GM12878 (cell line): Measurements from ENCODE around the gene PTPN22. TPM values are rescaled to one million over a fixed set of nuclear protein-coding genes. Genes with fewer than 3 reads are reported as not detected.
A peak's percentile ranks its signal among the peaks of the same experiment; 100 is the strongest.

Experiments used
- ATAC-seq: fragments of 200-7000 bp; cut with Tn5 transposase; 3 replicates; pipeline ENCODE4 v1.9.1; 2020; ENCODE audit warnings: mild to moderate bottlenecking, moderate library complexity
- BruUV-seq: library from RNA; stranded (reverse); fragments of 400-500 nt; replicated peaks from 2 replicates; lab custom pipeline; 2021; lab: Mats Ljungman, UMichigan
- CTCF ChIA-PET: fragments of 300-600 bp; sonication (Branson Sonifier 250); formaldehyde crosslinking; extraction: SDS; loops from one replicate; lab custom pipeline; 2021; ENCODE audit warnings: inconsistent platforms; lab: Yijun Ruan, JAX
- POLR2A ChIA-PET: fragments of 350-600 bp; formaldehyde crosslinking; extraction: SDS; loops from one replicate; lab custom pipeline; 2021; ENCODE audit warnings: inconsistent platforms; lab: Charles Lee
- RAD21 ChIA-PET: fragments of 300-600 bp; sonication (Branson Sonifier 250); formaldehyde crosslinking; loops from one replicate; lab custom pipeline; 2023; ENCODE audit warnings: antibody characterized with exemption; ENCODE audit not compliant: unreplicated experiment; lab: Charles Lee
- SMC1A ChIA-PET: fragments of 300-600 bp; sonication (Branson Sonifier 250); formaldehyde crosslinking; loops from one replicate; lab custom pipeline; 2023; ENCODE audit not compliant: unreplicated experiment, uncharacterized antibody; lab: Charles Lee
- DNase-seq: peaks from one replicate; pipeline ENCODE4 v3.0.0-alpha.2; 2011; ENCODE audit warnings: low read depth, low spot score
- FAIRE-seq: peaks from 3 replicates; lab custom pipeline; 2011; peaks lifted over from hg19 to GRCh38; lab: Jason Lieb, UNC
- H2AFZ ChIP-seq: 2 replicates; pipeline ENCODE4 v1.6.0; 2011; ENCODE audit warnings: low read depth, low read length, control low read depth; ENCODE audit not compliant: control insufficient read depth
- H3K27ac ChIP-seq: 2 replicates; pipeline ENCODE4 v1.5.1; 2011; ENCODE audit warnings: control low read depth; ENCODE audit not compliant: control insufficient read depth, insufficient read depth
- H3K27me3 ChIP-seq, 2 experiments: replicated peaks in 1 of 2; 2 replicates each; pipeline versions ENCODE4 v1.6.0 to v1.6.1; 2011; ENCODE audit warnings: low read length in 1 of 2; ENCODE audit not compliant: control insufficient read depth in 2 of 2, insufficient read depth in 2 of 2
- H3K36me3 ChIP-seq, 2 experiments: 2 replicates each; pipeline ENCODE4 v1.5.1; 2011; ENCODE audit warnings: low read length in 1 of 2; ENCODE audit not compliant: control insufficient read depth in 2 of 2, insufficient read depth in 2 of 2
- H3K4me1 ChIP-seq: 2 replicates; pipeline ENCODE4 v1.6.1; 2011; ENCODE audit warnings: mild to moderate bottlenecking, low read length, moderate library complexity, mixed read lengths; ENCODE audit not compliant: control insufficient read depth, insufficient read depth
- H3K4me2 ChIP-seq: 2 replicates; pipeline ENCODE4 v1.6.0; 2011; ENCODE audit warnings: control low read depth; ENCODE audit not compliant: control insufficient read depth, insufficient read depth
- H3K4me3 ChIP-seq: fragments of 200-600 bp; sonication (generic); 2 replicates; pipeline ENCODE4 v1.5.1; 2016
- H3K79me2 ChIP-seq: 2 replicates; pipeline ENCODE4 v1.6.0; 2011; ENCODE audit warnings: low read length; ENCODE audit not compliant: control insufficient read depth, insufficient read depth
- H3K9ac ChIP-seq: 2 replicates; pipeline ENCODE4 v1.8.0; 2011; ENCODE audit warnings: low read length, control low read depth, mixed read lengths; ENCODE audit not compliant: control insufficient read depth, insufficient read depth
- H3K9me3 ChIP-seq: replicated peaks from 3 replicates; pipeline ENCODE4 v1.5.1; 2011; ENCODE audit warnings: mild to moderate bottlenecking, low read length; ENCODE audit not compliant: control insufficient read depth, insufficient read depth
- H4K20me1 ChIP-seq: 2 replicates; pipeline ENCODE4 v1.6.0; 2011; ENCODE audit not compliant: control insufficient read depth, insufficient read depth
- ATF2 ChIP-seq: IDR thresholded peaks from 2 replicates; pipeline ENCODE4 v1.6.1; 2012; ENCODE audit warnings: low read length, inconsistent platforms
- CHD4 ChIP-seq: fragments of 200-600 bp; sonication (generic); IDR thresholded peaks from 2 replicates; pipeline ENCODE4 v1.6.1; 2016; ENCODE audit warnings: mild to moderate bottlenecking
- DPF2 ChIP-seq: fragments of 450-650 bp; IDR thresholded peaks from 2 replicates; pipeline ENCODE4 v1.6.1; 2017; ENCODE audit warnings: mild to moderate bottlenecking
- GABPA ChIP-seq: IDR thresholded peaks from 2 replicates; pipeline ENCODE4 v1.6.1; 2014; ENCODE audit warnings: antibody characterized with exemption, low read depth, mild to moderate bottlenecking, inconsistent platforms
- GATAD2B ChIP-seq: fragments of 450-650 bp; conservative IDR thresholded peaks from 2 replicates; pipeline ENCODE4 v1.6.1; 2017; ENCODE audit warnings: low read depth, mild to moderate bottlenecking, moderate library complexity
- IKZF1 ChIP-seq: fragments of 450-650 bp; conservative IDR thresholded peaks from 2 replicates; pipeline ENCODE4 v1.6.1; 2017; ENCODE audit warnings: antibody characterized with exemption, mild to moderate bottlenecking
- KLF5 ChIP-seq: fragments of 450-650 bp; IDR thresholded peaks from 2 replicates; pipeline ENCODE4 v1.6.1; 2014; ENCODE audit warnings: mild to moderate bottlenecking; ENCODE audit not compliant: partially characterized antibody
- LARP7 ChIP-seq: fragments of 450-650 bp; IDR thresholded peaks from 2 replicates; pipeline ENCODE4 v1.6.1; 2017; ENCODE audit warnings: mild to moderate bottlenecking
- MXI1 ChIP-seq: fragments of 150-350 bp; IDR thresholded peaks from 2 replicates; pipeline ENCODE4 v1.6.1; 2011; ENCODE audit warnings: low read depth, mild to moderate bottlenecking, inconsistent platforms, low read length, improper control_type of control experiment
- NKRF ChIP-seq: fragments of 450-650 bp; conservative IDR thresholded peaks from 2 replicates; pipeline ENCODE4 v1.6.1; 2017; ENCODE audit warnings: mild to moderate bottlenecking, moderate library complexity
- PAX8 ChIP-seq: fragments of 450-650 bp; IDR thresholded peaks from 2 replicates; pipeline ENCODE4 v1.6.1; 2017; ENCODE audit warnings: mild to moderate bottlenecking, moderate library complexity
- RUNX3 ChIP-seq: IDR thresholded peaks from 2 replicates; pipeline ENCODE4 v1.6.1; 2012; ENCODE audit warnings: low read length, inconsistent platforms
- SMAD1 ChIP-seq: fragments of 450-650 bp; IDR thresholded peaks from 2 replicates; pipeline ENCODE4 v1.6.1; 2018; ENCODE audit warnings: mild to moderate bottlenecking, low read depth; ENCODE audit not compliant: partially characterized antibody
- SUPT20H ChIP-seq: IDR thresholded peaks from 2 replicates; pipeline ENCODE4 v1.6.1; 2011; ENCODE audit warnings: low read depth, mild to moderate bottlenecking, low read length, moderate library complexity, borderline replicate concordance; ENCODE audit not compliant: control insufficient read depth
- TCF3 ChIP-seq: IDR thresholded peaks from 2 replicates; pipeline ENCODE4 v1.6.1; 2012; ENCODE audit warnings: low read depth, mild to moderate bottlenecking, low read length, borderline replicate concordance; ENCODE audit not compliant: insufficient read depth
- WGBS: methylation state at CpG from one replicate; pipeline ENCODE4 v1.1.6; 2016; ENCODE audit warnings: low lambda C conversion rate; ENCODE audit not compliant: insufficient replicate concordance, insufficient coverage; ENCODE audit errors: missing lambda C conversion rate; 5-methylcytosine and 5-hydroxymethylcytosine counted together
- in situ Hi-C: fragments of 300-500 bp; cut with MboI; formaldehyde crosslinking; loops from 9 replicates; pipeline ENCODE4 v1.14.3; 2018; ENCODE audit warnings: mixed read lengths
- intact Hi-C: fragments of 100-400 bp; cut with micrococcal nuclease; formaldehyde crosslinking; loops from one replicate; pipeline ENCODE4 v1.14.2; 2022; ENCODE audit not compliant: unreplicated experiment
- polyA plus RNA-seq, 11 experiments: library from polyadenylated mRNA; depleted of rRNA in 4 of 11; unstranded in 6 of 11; stranded (reverse) in 5 of 11; fragments of >200 nt; fragmentation: Nextera tagmentation in 4 of 11; fragmentation: Illumina TruSeq in 1 of 11; extraction: Ambion mirVana in 4 of 11; extraction: Trizol in 1 of 11; gene quantifications; 1 replicate in 1 of 11; 2 replicates in 10 of 11; pipeline versions ENCODE4 v1.2.1 to v1.2.3, GENCODE V29; 2011 to 2016; ENCODE audit warnings: inconsistent platforms in 2 of 11, missing spikeins in 2 of 11, low read depth in 1 of 11
- total RNA-seq, 4 experiments: library from RNA; depleted of rRNA in 3 of 4; stranded (reverse); fragments of >200 nt in 3 of 4; fragmentation: Illumina TruSeq in 1 of 4; extraction: Trizol in 1 of 4; gene quantifications; 2 replicates each; pipeline versions ENCODE4 v1.2.1 to v1.2.3, GENCODE V29; 2013 to 2021

The PTPN22 gene
- total and polyA plus RNA-seq, 10 of the 15 experiments (the other 5 are each of a cell fraction or from before 2014, with no cell fraction given): 22.8 to 65.1 (median 44.9) TPM

GRCh38 chr1:113905435-113905861, 33.9 kb upstream of the PTPN22 start (continued):
- TF ChIP-seq ATF2 (0 out of 2 replicates have a peak, but pooled peaks have one; percentile 38), GATAD2B (peak; percentile 83; the same call in 1 of the 2 replicates), DPF2 (peak; percentile 72; the same call in 1 of the 2 replicates), SMAD1 (no peak)

GRCh38 chr1:113904674-113905434, 33.3 kb upstream of the PTPN22 start, which contains the start of the genes AP4B1 and DCLRE1B:
TSS of gene AP4B1 (minus strand) at chr1:113904799. CDS start at chr1:113904717, 82 bp downstream.
TSS of gene DCLRE1B (plus strand) at chr1:113905326. CDS start at chr1:113905587, 261 bp downstream.
- peak within 1 kb of the TSS; percentile 91 for H3K4me3 ChIP-seq
- H3K27me3 ChIP-seq: no peaks in the 10 kb centered on the region
- H3K4me1 ChIP-seq: peaks cover 3% of the 10 kb centered on the region
- peak within 1 kb of the TSS; percentile 93 for H3K9ac ChIP-seq
- H3K4me2 ChIP-seq: peak within 1 kb of the TSS; percentile 96
- in situ Hi-C loops: loop anchor here (5.0 kb wide), 1 partner anchor 68 kb away; no protein-coding TSS in a partner anchor
- ATAC-seq (peak; percentile 94), DNase-seq (peak; percentile 99), FAIRE-seq (peak; percentile 96)
- no peaks in the 10 kb centered on the region for H3K9me3 ChIP-seq
- intact Hi-C loops: loop anchor here (1.0 to 10.0 kb wide), 6 partner anchors 24 to 150 kb away; partner anchors contain the start of genes HIPK1, PHTF1 and RSBN1
- WGBS: 1% methylated on average over 62 of the region's 67 CpGs
- RAD21 ChIA-PET: interaction anchor here (0.8 to 4.0 kb wide), 15 partner anchors 18 to 1189 kb away, joined by 3 to 110 read pairs (median 9); partner anchors contain the start of genes BCL2L15, HIPK1, PHTF1 and RSBN1
- H3K79me2 ChIP-seq: peaks cover 38% of the 10 kb centered on the region
- H4K20me1 ChIP-seq: no peaks in the 10 kb centered on the region
- SMC1A ChIA-PET: interaction anchor here (0.7 to 7.9 kb wide), 35 partner anchors 9 to 764 kb away, joined by 3 to 205 read pairs (median 5); partner anchors contain the start of genes BCL2L15, HIPK1 and PHTF1
- peak within 1 kb of the TSS; percentile 95 for H2AFZ ChIP-seq
- peaks cover 0 to 9% of the 10 kb centered on the region in 2 experiments; a peak in 1 of 4 replicates for H3K36me3 ChIP-seq
- POLR2A ChIA-PET: interaction anchor here (1.0 to 5.8 kb wide), 15 partner anchors 9 to 146 kb away, joined by 3 to 68 read pairs (median 4); partner anchors contain the start of genes HIPK1 and PHTF1
- BruUV-seq: no TSS peak
- peak within 1 kb of the TSS; percentile 88 for H3K27ac ChIP-seq
- CTCF ChIA-PET: interaction anchor here (0.7 to 7.7 kb wide), 15 partner anchors 11 to 93 kb away, joined by 3 to 79 read pairs (median 7); partner anchors contain the start of genes HIPK1 and RSBN1
- TF ChIP-seq MXI1 (peak; percentile 82), TCF3 (peak; percentile 93), KLF5 (peak; percentile 41), PAX8 (no peak), LARP7 (no peak; the same call in 1 of the 2 replicates), CHD4 (no peak), IKZF1 (peak; percentile 93), SUPT20H (no peak), GABPA (peak; percentile 87), RUNX3 (peak; percentile 90), NKRF (no peak; the same call in 1 of the 2 replicates)
